ENCODE data around the gene OSBPL10. TPM values are rescaled to one million over a fixed set of nuclear protein-coding genes. Genes with fewer than 3 reads are reported as not detected.

Gene OSBPL10
- total RNA-seq, 1 donor from 2014 or later, result 36.4 TPM

DNA sequence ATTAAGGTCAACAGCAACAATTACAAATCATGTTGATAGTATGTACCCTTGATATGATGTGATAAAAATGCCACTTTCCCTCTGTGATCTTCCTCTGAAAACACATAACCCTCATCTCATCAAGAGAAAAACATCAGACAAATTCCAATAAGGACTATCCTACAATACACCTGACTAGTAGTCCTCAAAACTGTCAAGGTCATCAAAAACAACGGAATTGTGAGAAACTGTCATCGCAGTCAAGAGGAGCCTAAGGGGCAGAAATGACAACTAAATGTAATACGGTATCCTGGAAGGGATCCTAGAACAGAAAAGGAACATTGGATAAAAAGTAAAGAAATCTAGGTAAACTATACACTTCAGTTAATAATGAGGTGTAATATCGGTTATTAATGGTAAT, 59.2 kb downstream of the OSBPL10 start:
- DNase-seq, result no peak

- no peak for DNase-seq
Observed at GRCh38 chr3:31920310-31920709, 60.8 kb downstream of the OSBPL10 start.

DNA sequence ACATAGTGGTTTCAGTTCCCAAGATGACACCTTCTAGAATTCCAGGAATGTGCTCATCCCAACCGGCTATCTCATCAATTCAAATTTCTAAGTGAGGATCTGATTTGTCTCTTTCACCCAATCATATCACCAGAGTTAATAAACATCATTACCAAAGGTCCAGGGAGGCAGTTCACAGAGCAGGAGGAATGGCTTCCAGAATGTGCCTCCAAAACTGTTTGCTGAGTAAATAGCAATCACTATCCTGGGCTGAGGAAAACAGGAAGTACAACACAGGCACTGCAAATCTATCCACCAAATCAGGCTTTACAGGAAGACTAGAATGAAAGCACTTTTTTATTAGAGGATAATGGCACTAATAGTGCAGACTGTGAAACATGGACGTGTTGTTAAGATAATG, 61.5 kb downstream of the OSBPL10 start:
- DNase-seq, result no peak

DNA sequence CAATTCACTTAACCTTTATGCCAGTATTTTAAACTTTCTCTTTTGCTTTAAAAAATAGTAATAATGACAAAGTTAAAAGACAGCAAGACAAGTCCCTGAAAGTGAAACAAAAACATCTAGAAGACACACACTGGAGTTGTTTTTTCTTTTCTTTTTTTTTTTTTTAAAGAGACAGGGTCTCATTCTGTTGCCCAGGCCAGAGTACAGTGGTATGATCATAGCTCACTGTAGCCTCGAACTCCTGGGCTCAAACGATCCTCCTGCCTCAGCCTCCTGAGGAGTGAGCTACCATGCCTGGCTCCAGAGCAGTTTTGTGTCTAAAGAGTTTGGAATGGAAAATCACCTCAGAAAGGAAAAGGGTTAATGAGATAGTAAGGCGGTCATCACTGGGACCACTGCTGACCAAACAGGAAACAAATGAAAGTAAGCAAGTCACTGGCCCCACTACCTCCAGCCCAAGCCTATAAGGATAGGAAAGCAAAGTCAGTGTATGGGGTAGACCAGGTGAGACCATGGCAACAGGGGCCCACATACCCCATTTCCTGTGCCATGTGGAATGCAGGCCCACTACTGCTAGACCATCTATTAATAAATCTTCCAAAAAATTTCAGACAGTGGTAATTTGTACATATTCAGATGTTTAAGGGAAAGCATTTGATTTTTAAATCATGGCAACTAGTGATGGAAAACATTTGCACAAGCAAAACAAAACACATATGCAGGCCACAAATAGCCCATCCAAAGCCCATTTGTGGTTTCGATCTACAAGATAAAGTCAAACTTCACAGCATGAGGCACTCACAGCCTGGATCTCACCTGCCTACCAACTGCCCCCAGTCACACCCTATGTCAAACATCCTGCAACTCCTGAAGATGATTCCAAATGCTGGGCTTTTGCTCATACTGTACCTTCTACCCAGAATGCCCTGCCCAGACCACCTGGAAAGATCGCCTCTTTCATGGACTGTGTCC, 62.6 kb downstream of the OSBPL10 start:
- peak; percentile 28 for DNase-seq

- DNase-seq, result no peak
Observed at GRCh38 chr3:31917303-31918005, 63.6 kb downstream of the OSBPL10 start.

DNA sequence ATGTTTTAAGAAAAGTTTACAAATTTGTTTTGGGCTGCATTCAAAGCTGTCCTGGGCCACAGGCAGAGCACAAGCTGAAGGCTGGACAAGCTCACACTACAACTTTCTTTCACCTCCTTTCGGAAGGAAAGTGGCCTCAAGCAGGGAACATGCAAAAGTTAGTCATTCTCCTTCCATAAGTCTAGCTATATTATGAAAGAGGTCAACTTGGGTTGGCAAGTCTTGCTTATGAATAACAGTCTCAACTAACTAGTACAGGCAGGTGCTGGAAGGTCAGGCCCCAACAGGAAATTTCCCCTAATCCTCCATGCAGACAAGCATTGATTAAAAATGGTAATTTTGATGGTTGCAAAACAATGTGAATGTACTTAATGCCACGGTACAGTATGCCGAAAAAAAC, 69.4 kb downstream of the OSBPL10 start:
- no peak for DNase-seq

GRCh38 chr3:31911124-31911523, 69.9 kb downstream of the OSBPL10 start:
- DNase-seq, result no peak

DNA sequence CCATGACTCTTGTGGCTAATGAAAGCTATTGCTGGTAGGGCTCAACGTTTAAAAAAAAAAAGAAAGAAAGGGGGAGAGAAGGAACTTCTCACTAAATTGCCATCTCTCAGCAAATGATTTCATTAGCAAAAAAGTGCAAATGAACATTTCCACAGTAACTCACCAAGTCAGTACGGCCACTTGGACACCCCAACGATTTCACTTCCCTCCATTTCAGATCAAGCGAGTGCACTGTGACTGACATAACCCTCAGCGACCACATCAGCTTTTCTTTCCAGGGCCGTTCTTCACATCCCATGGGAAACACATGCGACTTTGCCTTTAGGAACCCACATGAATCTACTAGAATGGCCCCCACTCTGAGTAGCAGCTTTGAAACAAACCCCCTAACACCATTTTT, 71.6 kb downstream of the OSBPL10 start:
- no peak for DNase-seq

DNA sequence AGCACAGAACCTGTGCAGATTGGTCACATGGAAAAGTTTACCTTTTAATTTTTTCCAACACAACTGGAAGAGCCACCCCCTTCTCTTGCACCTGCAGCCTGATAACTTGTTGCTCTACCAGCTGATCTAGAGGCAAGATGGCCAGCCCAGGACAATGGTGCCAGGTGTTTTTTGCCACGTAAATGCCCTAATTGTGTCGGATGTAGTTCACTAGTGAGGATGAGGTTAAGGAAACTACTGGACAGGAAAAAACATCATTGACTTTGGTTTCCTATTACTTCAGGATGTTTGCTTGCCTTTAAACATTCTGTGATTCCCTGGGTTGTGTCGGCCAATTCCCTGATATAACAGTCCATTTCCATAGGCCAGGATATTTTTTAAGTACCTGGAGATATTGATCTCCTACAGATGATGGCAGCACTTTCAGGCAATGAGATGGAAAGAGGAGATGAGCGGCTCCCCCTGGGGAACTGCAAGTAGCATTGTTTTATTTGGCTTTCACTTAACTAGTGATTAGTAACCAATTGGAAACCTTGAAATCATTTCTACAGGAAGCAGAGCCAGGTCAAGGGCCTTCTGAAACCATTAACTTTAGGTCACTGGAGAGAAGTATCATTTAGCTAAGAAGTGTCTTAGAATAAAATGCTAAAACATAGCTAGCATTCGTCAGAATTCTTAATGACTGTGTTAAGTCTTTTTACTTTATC, 72.5 kb downstream of the OSBPL10 start:
- peak; percentile 75 for DNase-seq

- DNase-seq, result peak; percentile 38
Observed at GRCh38 chr3:31906182-31906581, 74.9 kb downstream of the OSBPL10 start.

- no peak for DNase-seq
Observed at GRCh38 chr3:31903686-31904431, 77.2 kb downstream of the OSBPL10 start.

DNA sequence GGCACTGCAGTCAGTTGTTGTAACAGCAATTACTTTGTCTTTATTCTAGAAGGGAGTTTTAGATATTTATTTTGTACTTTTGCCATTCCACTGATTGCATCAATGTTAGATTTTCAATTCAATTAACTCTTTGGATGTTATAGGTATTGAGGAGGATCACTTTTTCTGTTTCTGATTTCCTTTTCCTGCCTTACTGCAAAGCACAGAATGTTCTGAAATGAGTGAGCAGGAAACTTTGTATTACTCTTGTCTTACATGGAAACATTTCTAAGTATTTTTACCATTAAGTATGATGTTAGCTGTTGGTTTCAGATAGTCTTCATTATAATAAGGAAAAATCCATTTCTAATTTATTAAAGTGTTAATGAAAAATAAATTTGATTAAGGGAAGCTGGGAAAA, 80.5 kb downstream of the OSBPL10 start:
- no peak for DNase-seq

DNA sequence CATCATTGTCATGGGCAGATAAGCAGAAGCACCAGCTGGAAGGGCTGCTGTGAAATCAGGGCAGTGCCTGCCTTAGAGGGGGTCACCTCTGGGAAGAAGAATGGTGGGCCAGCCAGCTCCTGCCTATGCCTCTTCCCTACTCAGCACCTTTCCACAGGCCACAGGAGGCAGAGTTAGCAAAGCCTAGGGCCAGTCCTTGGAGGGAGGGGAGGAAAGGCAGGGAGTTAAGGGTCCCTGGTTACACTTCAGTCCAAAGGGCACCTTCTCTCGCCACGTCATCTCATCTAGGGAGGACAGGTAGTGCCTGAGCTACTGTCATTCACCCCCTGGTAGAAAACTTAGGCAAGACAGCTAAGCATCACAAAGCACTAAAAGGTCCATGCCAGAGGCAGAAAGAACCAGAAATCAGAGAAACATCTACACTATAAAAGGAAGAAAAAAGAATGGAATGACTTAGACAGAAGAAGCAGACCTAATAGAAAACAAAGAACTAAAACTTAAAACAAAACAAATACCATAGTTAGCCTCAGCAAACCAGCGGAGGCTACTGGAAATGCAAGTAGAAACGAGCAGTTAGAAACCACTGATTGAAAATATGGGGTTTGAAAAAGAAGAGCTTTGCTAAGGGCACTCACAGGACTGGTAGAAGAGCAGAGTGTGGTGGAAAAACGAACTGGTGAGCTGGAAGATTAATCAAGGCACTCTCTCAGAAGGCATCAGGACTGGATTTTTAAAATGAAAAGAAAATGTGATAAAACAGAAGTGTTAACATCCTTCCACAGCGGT, 84.2 kb downstream of the OSBPL10 start:
- DNase-seq, result no peak

DNA sequence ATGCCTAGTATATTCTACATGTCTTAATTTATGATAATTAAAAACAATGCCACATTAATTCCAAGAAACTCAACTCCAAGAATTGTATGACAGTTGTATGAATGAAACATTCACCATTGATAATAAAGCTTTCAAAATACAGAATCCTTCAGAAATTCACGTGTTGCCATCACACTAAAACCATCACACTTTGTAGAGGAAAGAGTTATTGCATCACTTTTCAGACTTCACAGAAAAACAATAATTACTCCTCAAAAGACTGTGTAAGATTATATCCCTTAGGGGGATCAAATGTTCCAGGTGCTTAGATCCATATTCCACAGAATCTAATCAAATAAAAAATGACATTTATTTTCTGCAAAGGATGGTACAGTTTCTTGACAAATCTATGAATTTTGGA, 85.0 kb downstream of the OSBPL10 start:
- no peak for DNase-seq

DNA sequence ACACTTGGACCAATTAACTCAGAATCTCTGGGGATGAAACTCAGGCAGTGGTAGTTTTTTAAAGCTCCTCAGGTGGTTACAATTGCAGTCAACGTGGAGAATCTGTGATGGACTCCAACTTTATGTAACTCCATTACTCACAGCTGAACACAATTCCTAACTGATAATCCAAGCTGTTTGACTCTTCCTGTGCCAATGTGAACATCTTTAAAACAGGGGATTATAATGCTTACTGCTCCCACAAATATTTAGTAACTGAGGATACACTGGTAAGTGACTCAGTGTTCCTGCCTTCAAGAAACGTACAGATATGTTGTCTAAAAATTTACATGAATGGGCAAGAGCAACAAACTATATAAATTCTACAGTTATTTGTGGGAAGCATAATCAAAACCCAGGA, 85.6 kb downstream of the OSBPL10 start:
- no peak for DNase-seq

DNA sequence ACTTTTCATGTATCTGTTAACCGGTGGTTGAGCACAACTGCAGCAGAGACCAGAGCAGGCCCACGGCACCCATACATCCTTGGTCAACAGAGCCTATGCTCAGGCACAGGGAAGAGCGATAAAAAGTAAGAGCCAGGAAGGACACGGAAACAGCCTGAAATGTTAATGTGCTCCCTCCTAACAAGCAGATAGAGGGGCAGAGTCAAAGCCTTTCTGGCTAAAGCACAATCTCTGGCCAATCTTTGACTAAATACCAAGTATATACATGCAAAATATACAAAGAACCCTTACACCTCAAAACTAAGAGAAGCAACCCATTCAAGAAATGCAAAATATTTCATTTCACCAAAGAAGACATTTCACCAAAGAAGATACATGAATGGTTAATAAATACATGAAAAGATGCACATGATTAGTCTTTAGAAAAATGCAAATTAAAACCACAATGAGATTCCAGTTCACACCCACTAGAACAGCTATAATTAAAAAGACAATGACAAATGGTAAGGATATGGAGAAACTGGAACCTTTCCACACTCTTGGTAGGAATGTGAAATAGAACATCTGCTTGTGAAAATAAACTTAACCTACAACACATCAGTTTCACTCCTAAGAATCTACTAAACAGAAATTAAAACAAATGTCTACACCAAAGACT, 88.0 kb downstream of the OSBPL10 start:
- DNase-seq, result no peak

DNA sequence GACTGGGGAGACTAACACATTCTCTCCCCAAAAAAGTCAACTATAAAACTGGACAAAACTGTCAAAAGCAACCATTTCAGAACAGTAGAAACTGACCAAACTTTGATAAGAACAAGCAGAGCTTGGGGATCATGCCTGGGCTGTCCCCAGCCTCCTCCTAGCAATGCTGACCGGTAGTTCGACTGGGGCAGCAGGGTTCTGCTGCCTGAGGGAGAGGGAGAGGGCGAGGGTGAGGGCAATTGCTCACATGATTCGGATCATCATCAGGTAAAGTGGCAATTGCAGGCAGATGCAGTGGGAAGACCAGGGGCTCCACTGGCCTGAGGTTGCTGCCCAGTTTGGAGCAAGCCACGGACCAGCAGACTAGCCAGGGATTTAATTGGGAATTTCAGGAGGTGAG, 88.6 kb downstream of the OSBPL10 start:
- DNase-seq, result no peak

- DNase-seq, result no peak
Observed at GRCh38 chr3:31891876-31892455, 89.1 kb downstream of the OSBPL10 start.

GRCh38 chr3:31890742-31891469, 90.2 kb downstream of the OSBPL10 start:
- no peak for DNase-seq

DNA sequence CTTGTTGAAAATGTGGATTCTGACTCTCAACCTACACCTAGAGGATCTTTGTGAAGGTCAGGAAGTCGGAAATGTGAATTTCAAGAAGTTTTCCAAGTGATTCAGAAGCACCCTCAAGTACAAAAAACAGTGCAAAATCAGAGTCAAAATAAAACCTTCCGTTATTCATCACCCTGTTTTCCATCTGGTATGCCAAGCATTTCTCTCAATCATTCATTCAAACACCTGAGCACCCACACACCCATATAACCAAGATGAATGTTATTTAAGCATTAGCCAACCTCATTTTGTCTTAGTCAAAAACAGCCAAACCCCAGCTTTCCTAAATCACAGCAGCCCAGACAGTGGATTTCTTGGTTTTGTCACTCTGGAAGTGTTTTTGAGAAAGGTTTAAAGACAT, 91.1 kb downstream of the OSBPL10 start:
- DNase-seq, result no peak

All from dermis blood vessel endothelial cell (primary cell).